GM06990 (cell line): Measurements from ENCODE around the gene VASH1.

Source experiments
- DNase-seq: peaks from one replicate; pipeline ENCODE4 v3.0.0-alpha.2; 2011; ENCODE audit not compliant: insufficient read length; ENCODE audit errors: extremely low read depth
- H3K27me3 ChIP-seq: replicated peaks from 2 replicates; pipeline ENCODE4 v1.6.0; 2011; ENCODE audit warnings: low read length; ENCODE audit not compliant: control insufficient read depth, insufficient read depth
- H3K36me3 ChIP-seq: 2 replicates; pipeline ENCODE4 v1.5.1; 2011; ENCODE audit warnings: low read length; ENCODE audit not compliant: control insufficient read depth, insufficient read depth
- H3K4me3 ChIP-seq: replicated peaks from 2 replicates; pipeline ENCODE4 v1.5.1; 2011; ENCODE audit warnings: low read depth, mild to moderate bottlenecking, control low read depth, low read length
- CTCF ChIP-seq: IDR thresholded peaks from 2 replicates; pipeline ENCODE4 v1.5.1; 2011; ENCODE audit warnings: low read length, control low read depth, mild to moderate bottlenecking, inconsistent platforms; ENCODE audit not compliant: insufficient read depth, poor library complexity, severe bottlenecking

The VASH1 gene

GRCh38 chr14:76765461-76765931 lies 4.2 kb downstream of the VASH1 start:
- Histone ChIP-seq H3K4me3 (no peak overlapping the region), H3K36me3 (no peaks in the 10 kb centered on the region), H3K27me3 (no peaks in the 10 kb centered on the region)
- no peak for DNase-seq
- no peak for TF ChIP-seq CTCF

- peak; percentile 67 for DNase-seq
- no peak overlapping the region for H3K4me3 ChIP-seq
Observed at GRCh38 chr14:76767681-76768656, 6.7 kb downstream of the VASH1 start.

GRCh38 chr14:76768671-76769500 lies 7.6 kb downstream of the VASH1 start:
- no peaks in the 10 kb centered on the region for H3K27me3 ChIP-seq
- no peaks in the 10 kb centered on the region for H3K36me3 ChIP-seq
- no peak overlapping the region for H3K4me3 ChIP-seq
- DNase-seq = no peak
- TF ChIP-seq CTCF = no peak

More at GRCh38 chr14:76767681-76768656, 6.7 kb downstream of the VASH1 start:
- Histone ChIP-seq H3K27me3 (no peaks in the 10 kb centered on the region), H3K36me3 (no peaks in the 10 kb centered on the region)
- no peak for TF ChIP-seq CTCF

GRCh38 chr14:76769636-76770292 lies 8.5 kb downstream of the VASH1 start:
- Histone ChIP-seq H3K4me3 (no peak overlapping the region), H3K36me3 (no peaks in the 10 kb centered on the region), H3K27me3 (no peaks in the 10 kb centered on the region)
- DNase-seq = no peak
- TF ChIP-seq CTCF = no peak
